Measurements from ENCODE around the gene NFASC.

GRCh38 chr1:204880906-204881305, 10.2 kb downstream of the NFASC start:
- TF ChIP-seq CTCF (IDR thresholded peaks at IDR 0.05; ENCODE audit: poor library complexity) (no peak), EZH2 (IDR thresholded peaks at IDR 0.05; ENCODE audit: borderline replicate concordance) (no peak)

Measured in hepatocyte (in vitro differentiated cells).